ENCODE data around the gene ZFAND6. TPM values are rescaled to one million over a fixed set of nuclear protein-coding genes. Genes with fewer than 3 reads are reported as not detected.

The ZFAND6 gene
- total RNA-seq, 1 donor from 2014 or later = 46.8 TPM

- peaks cover 1% of the 10 kb centered on the region for H3K36me3 Mint-ChIP-seq (ENCODE audit: low read depth)
- H3K27ac Mint-ChIP-seq (ENCODE audit: unreplicated experiment) = no peak overlapping the region
- DNase-seq (ENCODE audit: low spot score) = no peak
- peak; percentile 84 for TF ChIP-seq CTCF (IDR thresholded peaks at IDR 0.05)
- no peaks in the 10 kb centered on the region for H3K27me3 Mint-ChIP-seq (ENCODE audit: low read depth)
- no peak overlapping the region for H3K4me3 Mint-ChIP-seq (ENCODE audit: unreplicated experiment)
- no peaks in the 10 kb centered on the region for H3K4me1 Mint-ChIP-seq (ENCODE audit: low read depth)
- H3K9me3 Mint-ChIP-seq (ENCODE audit: low read depth) = no peaks in the 10 kb centered on the region
Measured at GRCh38 chr15:80173022-80173759, 113.7 kb downstream of the ZFAND6 start.

GRCh38 chr15:80174017-80174746 lies 114.7 kb downstream of the ZFAND6 start:
- H3K27me3 Mint-ChIP-seq (ENCODE audit: low read depth) = no peaks in the 10 kb centered on the region
- no peak for DNase-seq (ENCODE audit: low spot score)
- TF ChIP-seq CTCF (IDR thresholded peaks at IDR 0.05) = no peak
- H3K4me3 Mint-ChIP-seq (ENCODE audit: unreplicated experiment) = no peak overlapping the region
- peaks cover 5% of the 10 kb centered on the region for H3K4me1 Mint-ChIP-seq (ENCODE audit: low read depth)
- no peak overlapping the region for H3K27ac Mint-ChIP-seq (ENCODE audit: unreplicated experiment)
- H3K36me3 Mint-ChIP-seq (ENCODE audit: low read depth) = peaks cover 5% of the 10 kb centered on the region
- H3K9me3 Mint-ChIP-seq (ENCODE audit: low read depth) = peaks cover 5% of the 10 kb centered on the region

- no peak for DNase-seq (ENCODE audit: low spot score)
- Mint-ChIP-seq H3K4me1 (ENCODE audit: low read depth) (peaks cover 11% of the 10 kb centered on the region), H3K27me3 (ENCODE audit: low read depth) (no peaks in the 10 kb centered on the region), H3K4me3 (ENCODE audit: unreplicated experiment) (no peak overlapping the region), H3K36me3 (ENCODE audit: low read depth) (peaks cover 5% of the 10 kb centered on the region), H3K27ac (ENCODE audit: unreplicated experiment) (no peak overlapping the region), H3K9me3 (ENCODE audit: low read depth) (peaks cover 5% of the 10 kb centered on the region)
- TF ChIP-seq CTCF (IDR thresholded peaks at IDR 0.05) = no peak
Measured at GRCh38 chr15:80175436-80175835, 116.0 kb downstream of the ZFAND6 start.

GRCh38 chr15:80176443-80176842 lies 117.0 kb downstream of the ZFAND6 start:
- Mint-ChIP-seq H3K9me3 (ENCODE audit: low read depth) (peaks cover 5% of the 10 kb centered on the region), H3K4me3 (ENCODE audit: unreplicated experiment) (no peak overlapping the region), H3K27me3 (ENCODE audit: low read depth) (no peaks in the 10 kb centered on the region), H3K4me1 (ENCODE audit: low read depth) (peaks cover 11% of the 10 kb centered on the region), H3K36me3 (ENCODE audit: low read depth) (peaks cover 7% of the 10 kb centered on the region), H3K27ac (ENCODE audit: unreplicated experiment) (no peak overlapping the region)
- DNase-seq (ENCODE audit: low spot score) = no peak
- no peak for TF ChIP-seq CTCF (IDR thresholded peaks at IDR 0.05)

GRCh38 chr15:80177156-80177555 lies 117.7 kb downstream of the ZFAND6 start:
- no peak overlapping the region for H3K27ac Mint-ChIP-seq (ENCODE audit: unreplicated experiment)
- no peaks in the 10 kb centered on the region for H3K27me3 Mint-ChIP-seq (ENCODE audit: low read depth)
- H3K9me3 Mint-ChIP-seq (ENCODE audit: low read depth) = peaks cover 5% of the 10 kb centered on the region
- no peak for TF ChIP-seq CTCF (IDR thresholded peaks at IDR 0.05)
- no peak for DNase-seq (ENCODE audit: low spot score)
- peaks cover 11% of the 10 kb centered on the region for H3K4me1 Mint-ChIP-seq (ENCODE audit: low read depth)
- peaks cover 12% of the 10 kb centered on the region for H3K36me3 Mint-ChIP-seq (ENCODE audit: low read depth)
- H3K4me3 Mint-ChIP-seq (ENCODE audit: unreplicated experiment) = no peak overlapping the region
